GM23338 (cell line): ENCODE data around the gene LY86.

ENCODE experiments used
- CREB1 ChIP-seq: fragments of 250-450 bp; sonication (Bioruptor Pico); IDR thresholded peaks from 2 replicates; pipeline ENCODE4 v1.5.0; 2020; ENCODE audit warnings: low read depth, mild to moderate bottlenecking, moderate library complexity
- CTCF ChIP-seq, 2 experiments: fragments of 200-600 bp in 1 of 2; sonication (generic) in 1 of 2; conservative IDR thresholded peaks; 2 replicates each; pipeline versions ENCODE4 v1.5.1 to v1.6.1; 2016 to 2017; ENCODE audit warnings: antibody characterized with exemption in 2 of 2, low read depth in 2 of 2, mild to moderate bottlenecking in 2 of 2, moderate library complexity in 1 of 2
- EZH2phosphoT487 ChIP-seq: fragments of 200-600 bp; sonication (generic); IDR thresholded peaks from one replicate; pipeline ENCODE4 v1.8.1; 2018; ENCODE audit warnings: antibody characterized with exemption; ENCODE audit not compliant: unreplicated experiment
- POLR2AphosphoS5 ChIP-seq: IDR thresholded peaks from 2 replicates; pipeline ENCODE4 v1.6.1; 2016; ENCODE audit warnings: antibody characterized with exemption, low read depth
- REST ChIP-seq: IDR thresholded peaks from one replicate; pipeline ENCODE4 v1.6.1; 2018; ENCODE audit warnings: antibody characterized with exemption; ENCODE audit not compliant: unreplicated experiment
- ZNF114 ChIP-seq: fragments of 250-450 bp; sonication (Bioruptor Pico); IDR thresholded peaks from 2 replicates; pipeline ENCODE4 v1.5.0; 2020; ENCODE audit warnings: mild to moderate bottlenecking, moderate library complexity

- TF ChIP-seq CTCF (conservative IDR thresholded peaks at IDR 0.05; ENCODE audit: low read depth in 2 of 2) (no peak), POLR2AphosphoS5 (no peak), EZH2phosphoT487 (no peak), CREB1 (CRISPR knock-in tag) (no peak), REST (no peak), ZNF114 (CRISPR knock-in tag) (no peak)
Measured at GRCh38 chr6:6569811-6570164, 18.7 kb upstream of the LY86 start.
